GM19397 (cell line): ENCODE data around the gene PTS.
"Not testable (repeated sequence)": the region's sequence is repeated elsewhere in the genome, so short reads cannot be mapped to it uniquely, and the experiment has no call there.

Experiments used
- ATAC-seq: cut with Tn5 transposase; IDR thresholded peaks from one replicate; pipeline ENCODE4 v1.9.1; 2021; ENCODE audit warnings: mild to moderate bottlenecking, moderate library complexity; ENCODE audit not compliant: unreplicated experiment

PTS gene

GRCh38 chr11:112226062-112226830, at the start of gene PTS:
PTS (plus strand) TSS chr11:112226428; CDS start chr11:112226444, 16 bp downstream.
- peak; percentile 96 for ATAC-seq

DNA sequence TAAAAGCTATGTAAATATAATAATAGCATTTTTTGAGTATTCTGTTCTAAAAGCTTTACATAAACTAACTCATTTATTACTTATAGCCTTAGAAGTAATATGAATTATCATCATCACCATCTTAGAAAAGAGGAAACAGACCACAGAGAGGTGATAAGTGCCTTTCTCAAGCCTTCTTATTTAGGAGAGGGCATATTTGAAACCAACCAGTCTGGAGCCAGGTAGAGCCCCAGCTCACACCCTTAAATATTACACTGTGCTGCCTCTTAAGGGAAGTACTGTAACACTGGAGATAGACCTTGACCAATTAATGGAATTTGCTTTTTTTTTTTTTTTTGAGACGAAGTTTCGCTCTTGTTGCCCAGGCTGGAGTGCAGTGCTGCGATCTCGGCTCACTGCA, 48.6 kb upstream of the PTS start:
- no peak for ATAC-seq

GRCh38 chr11:112178428-112178827, 47.8 kb upstream of the PTS start:
- ATAC-seq: no peak

- ATAC-seq: no peak
Measured at GRCh38 chr11:112178936-112179335, 47.3 kb upstream of the PTS start.

DNA sequence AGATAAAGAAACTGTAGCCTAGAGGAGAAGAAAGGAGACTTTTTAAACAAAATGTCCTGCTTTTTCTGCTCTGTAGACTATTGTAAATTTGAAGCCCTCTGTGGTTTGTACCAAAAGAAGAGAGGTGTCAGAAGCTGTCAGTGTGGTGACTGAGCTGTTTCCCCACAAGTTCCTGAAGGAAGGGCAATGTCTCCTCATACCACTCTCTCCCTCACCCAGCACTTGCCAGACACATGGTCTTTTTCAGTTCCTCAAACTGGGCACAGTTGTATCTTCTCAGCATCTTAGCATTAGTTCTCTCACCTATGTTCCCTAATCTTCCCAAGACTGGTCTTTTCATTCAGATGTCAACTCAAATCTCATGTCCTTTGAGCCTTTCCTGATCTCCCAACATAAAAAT, 46.6 kb upstream of the PTS start:
- no peak for ATAC-seq

DNA sequence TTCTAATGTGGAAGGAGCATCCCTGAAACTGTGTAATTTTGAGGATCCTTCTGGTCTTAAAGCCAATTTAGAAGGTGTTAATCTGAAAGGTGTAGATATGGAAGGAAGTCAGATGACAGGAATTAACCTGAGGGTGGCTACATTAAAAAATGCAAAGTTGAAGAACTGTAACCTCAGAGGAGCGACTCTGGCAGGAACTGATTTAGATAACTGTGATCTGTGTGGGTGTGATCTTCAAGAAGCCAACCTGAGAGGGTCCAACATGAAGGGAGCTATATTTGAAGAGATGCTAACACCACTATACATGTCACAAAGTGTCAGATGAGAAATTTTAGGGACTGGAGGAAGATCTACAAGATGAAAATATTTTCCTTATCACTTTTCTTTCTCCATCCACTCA, 43.4 kb upstream of the PTS start:
- ATAC-seq: no peak

GRCh38 chr11:112185883-112186282, 40.3 kb upstream of the PTS start:
- no peak for ATAC-seq

- ATAC-seq: no peak
Measured at GRCh38 chr11:112186304-112186703, 39.9 kb upstream of the PTS start.

DNA sequence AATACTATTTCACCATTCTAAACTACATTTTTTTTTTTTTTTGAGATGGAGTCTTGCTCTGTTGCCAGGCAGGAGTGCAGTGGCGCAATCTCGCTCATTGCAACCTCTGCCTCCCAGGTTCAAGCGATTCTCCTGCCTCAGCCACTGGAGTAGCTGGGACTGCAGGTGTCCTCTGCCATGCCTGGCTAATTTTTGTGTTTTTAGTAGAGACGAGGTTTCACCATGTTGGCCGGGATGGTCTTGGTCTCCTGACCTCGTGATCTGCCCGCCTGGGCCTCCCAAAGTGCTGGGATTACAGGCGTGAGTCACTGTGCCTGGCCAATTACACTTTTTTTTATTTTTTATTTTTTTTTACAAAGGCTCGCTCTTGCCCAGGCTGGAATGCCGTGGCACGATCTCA, 31.1 kb upstream of the PTS start:
- ATAC-seq: not testable (repeated sequence)

DNA sequence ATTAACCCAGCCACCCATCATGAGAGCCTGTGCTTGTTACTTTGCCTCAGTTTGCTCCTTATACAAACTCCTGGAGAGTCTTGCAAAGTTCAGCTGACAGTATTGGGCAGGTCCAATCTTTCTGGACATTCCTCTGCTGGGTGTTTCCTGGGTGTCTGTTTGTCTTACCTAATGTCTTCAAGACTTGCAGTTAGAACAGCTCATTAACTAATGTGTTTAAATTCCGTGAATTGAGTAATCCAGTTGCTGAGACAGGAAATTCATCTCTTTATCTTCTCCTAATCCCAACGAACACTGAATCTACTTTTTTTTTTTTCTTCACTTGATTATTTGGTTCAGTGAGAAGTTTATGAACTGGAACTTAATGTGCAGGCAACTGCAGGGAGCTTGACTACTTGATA, 30.3 kb upstream of the PTS start:
- ATAC-seq: no peak

DNA sequence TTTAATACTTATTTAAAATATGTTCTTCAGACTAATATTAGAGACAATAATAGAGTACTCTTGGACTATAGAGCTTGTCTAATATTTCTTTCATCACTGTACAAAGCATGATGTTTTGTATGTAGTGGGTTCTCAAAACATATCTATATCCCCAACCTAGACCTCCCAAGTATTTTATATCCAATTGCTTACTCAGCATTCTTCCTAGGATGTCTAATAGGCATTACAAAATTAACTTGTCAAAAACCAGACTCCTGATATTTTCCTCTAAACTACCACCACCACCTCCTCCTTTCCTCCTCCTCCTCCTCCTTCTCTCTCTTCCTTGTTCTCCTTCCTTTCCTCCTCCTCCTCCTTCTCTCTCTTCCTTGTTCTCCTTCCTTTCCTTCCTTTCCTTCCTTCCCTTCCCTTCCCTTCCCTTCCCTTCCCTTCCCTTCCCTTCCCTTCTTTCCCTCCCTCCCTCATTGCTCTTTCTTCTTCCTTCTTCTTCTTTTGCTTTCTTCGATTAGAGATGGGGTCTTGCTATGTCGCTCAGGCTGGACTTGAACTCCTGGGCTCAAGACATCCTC, 29.6 kb upstream of the PTS start:
- no peak for ATAC-seq

GRCh38 chr11:112199101-112199500, 27.1 kb upstream of the PTS start:
- not testable (repeated sequence) for ATAC-seq

DNA sequence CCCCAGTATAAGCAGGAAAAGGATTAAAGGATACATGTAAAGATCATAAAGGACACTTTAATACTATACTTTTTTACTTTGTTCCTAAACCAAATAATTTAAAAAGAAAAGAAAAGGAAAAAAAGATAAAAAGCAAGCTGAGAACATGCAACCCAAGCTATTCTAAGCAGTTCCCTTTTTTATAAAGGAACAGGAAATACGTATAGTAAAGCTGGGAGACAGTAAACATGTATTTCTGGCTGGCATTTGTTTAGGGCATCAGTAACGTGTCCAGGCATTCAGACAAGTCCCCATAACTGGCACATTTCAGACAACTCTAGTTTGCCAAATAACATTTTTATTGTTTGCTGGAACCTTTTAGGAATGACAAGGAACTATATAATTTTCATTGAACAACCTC, 26.0 kb upstream of the PTS start:
- no peak for ATAC-seq

DNA sequence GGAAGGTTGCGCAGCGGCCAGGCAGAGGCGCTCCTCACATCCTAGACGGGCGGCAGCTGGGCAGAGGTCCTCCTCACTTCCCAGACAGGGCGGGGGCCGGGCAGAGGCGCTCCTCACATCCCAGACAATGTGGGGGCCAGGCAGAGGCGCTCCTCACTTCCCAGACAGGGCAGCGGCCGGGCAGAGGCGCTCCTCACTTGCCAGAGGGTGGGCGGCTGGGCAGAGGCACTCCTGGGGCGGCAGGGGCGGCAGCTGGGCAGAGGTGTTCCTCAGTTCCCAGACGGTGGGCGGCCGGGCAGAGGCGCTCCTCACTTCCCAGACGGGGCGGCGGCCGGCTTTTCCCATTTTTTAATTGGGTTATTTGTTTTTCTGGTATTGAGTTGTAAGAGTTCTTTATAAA, 20.2 kb upstream of the PTS start:
- no peak for ATAC-seq

DNA sequence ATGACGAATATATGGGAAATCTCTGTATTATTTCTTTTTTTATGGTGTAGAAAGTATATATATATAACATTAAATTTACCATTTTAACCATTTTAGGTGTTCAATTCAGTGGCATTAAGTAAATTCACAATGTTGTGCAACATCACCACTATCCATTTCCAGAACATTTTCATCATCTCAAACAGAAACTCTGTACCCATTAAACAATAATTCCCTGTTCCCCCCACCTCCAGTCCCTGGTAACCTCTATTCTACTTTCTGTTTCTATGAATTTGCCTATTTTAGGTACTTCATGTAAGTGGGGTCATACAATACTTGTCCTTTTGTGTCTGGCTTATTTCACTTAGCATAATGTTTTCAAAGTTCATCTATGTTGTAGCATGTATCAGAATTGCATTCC, 15.3 kb upstream of the PTS start:
- no peak for ATAC-seq

DNA sequence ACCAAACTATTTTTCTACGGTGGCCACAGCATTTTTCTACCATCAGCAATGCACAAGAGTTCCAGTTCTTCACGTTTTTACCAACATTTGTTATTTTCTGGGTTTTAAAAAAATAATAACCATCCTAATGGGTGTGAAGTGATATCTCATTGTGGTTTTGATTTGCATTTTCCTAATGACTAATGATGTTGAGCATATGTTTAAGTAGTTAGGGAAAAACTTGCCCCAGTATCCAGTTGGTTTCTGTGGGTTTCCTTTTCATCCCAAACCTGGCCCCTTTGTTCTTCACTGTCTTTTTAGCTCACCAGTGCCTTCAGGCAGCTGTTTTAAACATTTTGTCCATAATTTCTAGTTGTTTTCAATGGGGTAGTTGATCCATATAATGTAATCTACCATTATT, 14.7 kb upstream of the PTS start:
- ATAC-seq: no peak

DNA sequence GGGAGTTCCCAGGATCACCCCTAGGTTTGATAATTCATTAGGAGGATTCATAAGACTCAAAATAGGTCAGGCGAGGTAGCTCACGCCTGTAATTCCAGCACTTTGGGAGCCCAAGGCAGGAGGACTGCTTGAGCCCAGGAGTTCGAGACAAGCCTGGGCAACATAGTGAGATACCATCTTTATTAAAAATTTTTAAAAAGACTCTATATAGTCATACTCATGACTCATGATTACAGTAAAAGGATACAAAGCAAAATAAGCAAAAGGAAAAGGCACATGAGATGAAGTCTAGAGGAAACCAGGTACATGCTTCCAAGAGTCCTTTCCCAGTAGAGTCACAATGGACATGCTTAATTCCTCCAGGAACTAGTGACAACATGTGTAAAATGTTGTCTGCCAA, 13.9 kb upstream of the PTS start:
- ATAC-seq: no peak

DNA sequence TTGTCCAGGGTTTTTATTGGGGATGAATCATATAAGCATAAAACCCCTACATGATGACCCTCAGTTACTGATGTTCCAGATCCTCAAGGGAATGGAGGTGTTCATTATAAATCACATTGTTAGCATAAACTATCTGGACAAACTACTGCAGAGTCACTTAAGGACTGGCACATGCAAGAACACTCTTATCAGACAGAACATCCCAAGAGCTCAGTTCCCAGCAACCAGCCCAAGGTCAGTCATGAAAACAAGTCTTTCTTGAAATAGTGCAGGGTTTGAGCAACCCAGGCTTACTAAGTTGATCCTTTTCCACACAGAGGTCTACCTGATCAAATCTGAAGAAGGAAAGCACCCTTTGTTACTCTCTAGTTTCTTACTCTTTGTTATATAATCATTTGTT, 13.5 kb upstream of the PTS start:
- ATAC-seq: no peak

GRCh38 chr11:112213753-112214152, 12.5 kb upstream of the PTS start:
- no peak for ATAC-seq

DNA sequence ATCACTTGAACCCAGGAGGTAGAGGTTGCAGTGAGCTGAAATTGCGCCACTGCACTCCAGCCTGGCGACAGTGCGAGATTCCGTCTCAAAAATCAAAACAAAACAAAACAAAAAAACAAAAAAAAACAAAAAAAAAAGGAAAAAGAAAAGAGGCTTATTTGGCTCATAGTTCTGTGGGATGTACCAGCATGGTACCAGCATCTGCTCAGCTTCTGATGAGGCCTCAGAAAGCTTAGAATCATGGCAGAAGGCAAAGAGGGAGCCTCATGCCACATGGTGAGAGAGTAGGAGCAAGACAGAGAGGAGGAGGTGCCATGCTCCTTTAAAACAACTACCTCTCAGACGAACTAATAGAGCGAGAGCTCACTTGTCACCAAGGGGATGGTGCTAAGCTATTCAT, 10.6 kb upstream of the PTS start:
- ATAC-seq: no peak

GRCh38 chr11:112216561-112217105, 9.6 kb upstream of the PTS start:
- ATAC-seq: no peak

DNA sequence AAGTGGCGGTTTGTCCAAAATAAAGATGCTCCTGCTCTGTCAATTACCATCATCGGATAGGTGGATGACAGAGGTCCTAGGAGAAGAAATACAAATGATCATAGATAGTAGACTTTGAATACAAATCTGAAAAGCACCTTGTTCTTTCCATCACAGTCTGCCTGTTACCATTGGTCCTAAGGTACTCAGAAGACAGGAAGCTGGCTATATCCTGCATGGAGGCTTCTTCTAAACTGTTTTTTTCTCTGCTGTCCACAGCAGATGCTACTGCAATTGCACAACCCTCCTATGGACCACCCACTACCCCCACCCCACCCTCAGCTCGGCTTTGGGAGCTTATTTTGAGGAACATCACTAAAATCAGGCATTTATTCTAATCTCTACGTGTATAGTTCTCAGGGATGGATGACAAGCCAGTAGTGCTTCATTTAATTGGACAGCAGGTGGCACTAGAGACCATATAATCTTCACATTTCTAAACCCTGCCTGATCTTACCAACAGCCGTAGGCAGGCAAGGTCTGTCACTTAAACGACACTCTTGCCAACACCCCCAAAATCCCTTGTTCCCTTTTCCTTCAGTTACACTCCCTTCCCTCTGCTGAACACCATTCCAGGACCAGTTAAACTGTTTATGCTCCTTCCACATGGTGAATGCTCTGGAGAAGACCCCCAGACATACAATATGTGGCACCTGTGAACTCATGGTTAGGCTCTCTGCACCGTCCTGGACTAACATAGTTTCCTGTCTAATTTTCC, 6.6 kb upstream of the PTS start:
- ATAC-seq: peak; percentile 94
